GM12892 (cell line): ENCODE results near the gene POLN.

Experiments
- POLR2A ChIP-seq: IDR thresholded peaks from 2 replicates; pipeline ENCODE4 v1.6.1; 2011; ENCODE audit warnings: low read depth, low read length, control low read depth
- POLR2AphosphoS5 ChIP-seq: IDR thresholded peaks from 2 replicates; pipeline ENCODE4 v1.6.1; 2011; ENCODE audit warnings: low read depth, low read length, control low read depth

DNA sequence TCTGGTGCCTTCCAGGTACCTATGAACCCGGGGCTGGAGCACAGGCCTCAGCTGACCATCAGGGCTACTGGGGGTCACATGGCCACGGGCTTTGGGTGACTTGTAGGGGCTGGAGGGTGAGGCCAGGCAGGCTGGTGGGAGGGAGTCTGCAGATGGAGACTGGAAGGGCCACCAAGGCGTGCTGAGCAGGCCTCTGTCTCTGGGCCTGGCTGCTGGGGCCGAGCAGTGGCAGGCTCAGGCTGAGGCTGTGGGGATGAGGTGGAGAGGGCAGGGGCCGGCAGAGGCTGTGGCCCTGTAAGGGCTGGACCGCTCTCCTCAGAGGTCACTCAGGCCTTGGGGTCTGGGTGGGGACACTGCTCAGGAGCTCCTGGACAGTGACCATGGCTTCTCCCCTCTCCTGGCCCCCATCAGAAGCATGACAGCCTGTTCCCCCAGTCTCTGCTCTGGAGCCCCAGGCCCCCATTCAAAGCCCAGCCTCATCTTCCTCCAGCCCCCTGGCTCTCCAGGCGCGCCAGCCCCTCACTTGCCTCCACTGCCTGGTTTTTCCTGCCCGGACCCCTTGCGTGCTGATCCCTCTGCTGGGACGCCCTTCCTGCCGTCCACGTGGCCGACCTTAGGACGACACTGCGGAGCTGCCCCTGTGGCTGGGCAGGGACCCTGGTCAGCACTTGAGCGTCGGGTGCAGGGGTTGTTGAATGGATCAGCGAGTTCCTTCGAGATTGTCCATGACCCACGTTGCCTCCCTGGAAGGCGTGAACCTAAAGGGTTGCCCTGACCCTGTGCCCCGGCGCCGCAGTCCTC, 193.9 kb downstream of the POLN start:
- TF ChIP-seq POLR2A (no peak), POLR2AphosphoS5 (no peak)
